Measurements from ENCODE around the gene SYNE3. TPM values are rescaled to one million over a fixed set of nuclear protein-coding genes. Genes with fewer than 3 reads are reported as not detected.

Gene SYNE3
- total and polyA plus RNA-seq, 2 of the 8 experiments (the other 6 are each of a cell fraction or from before 2014, with no cell fraction given) = under 0.01 TPM; not detected in 1

DNA sequence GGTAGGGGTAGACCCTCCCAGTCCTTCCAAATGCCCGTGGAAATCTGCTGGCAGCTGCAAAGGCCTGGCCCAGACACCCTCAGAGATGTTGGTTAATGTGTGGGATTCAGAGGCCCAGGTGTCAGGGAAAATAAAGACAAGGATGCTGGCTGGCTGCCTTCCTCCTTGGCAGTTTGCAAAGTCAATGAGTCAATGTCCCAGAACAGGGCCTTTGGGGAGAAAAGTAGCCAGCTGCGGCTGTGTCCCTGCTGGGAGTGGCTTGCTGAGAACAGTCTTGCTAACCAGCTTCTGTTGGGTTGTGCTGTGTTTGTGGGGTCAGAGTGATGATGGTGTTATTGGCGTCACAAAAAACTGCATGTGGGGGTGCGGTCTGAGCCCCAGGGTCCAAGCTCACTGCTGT is 47.6 kb upstream of the SYNE3 start (continued):
- no peak for TF ChIP-seq POLR2A (IDR thresholded peaks at IDR 0.05; ENCODE audit: control extremely low read depth in 1 of 2, low read depth in 2 of 2, low read length in 2 of 2)
- TF ChIP-seq GTF2F1 (IDR thresholded peaks at IDR 0.05; ENCODE audit: borderline replicate concordance, low read depth, low read length) = no peak

Measured in H1 (cell line).